Tibial nerve (tissue), 4 donors: Measurements from ENCODE around the gene CPLANE2. TPM values are rescaled to one million over a fixed set of nuclear protein-coding genes. Genes with fewer than 3 reads are reported as not detected.

ENCODE experiments used
- DNase-seq, 2 donors: peaks; one replicate each; pipeline ENCODE4 v3.0.0-alpha.2; 2019; ENCODE audit warnings: low spot score in 2 of 2
- H3K27ac ChIP-seq, 4 donors: fragments of 200-600 bp; sonication (generic) in 3 of 4; one replicate each; pipeline ENCODE4 v1.5.1; 2017 to 2019; ENCODE audit warnings: mild to moderate bottlenecking in 1 of 4
- H3K27me3 ChIP-seq, 2 donors: fragments of 200-600 bp; sonication (generic) in 1 of 2; one replicate each; pipeline versions ENCODE4 v1.5.1 to v1.6.0; 2017 to 2019
- H3K36me3 ChIP-seq, 3 donors: fragments of 200-600 bp; sonication (generic); one replicate each; pipeline ENCODE4 v1.5.1; 2018 to 2019
- H3K4me1 ChIP-seq, 4 donors: fragments of 200-600 bp; sonication (generic) in 3 of 4; one replicate each; pipeline ENCODE4 v1.5.1; 2017 to 2019
- H3K4me3 ChIP-seq, 4 donors: fragments of 200-600 bp; sonication (generic) in 3 of 4; one replicate each; pipeline ENCODE4 v1.5.1; 2017 to 2019; ENCODE audit warnings: mild to moderate bottlenecking in 1 of 4, moderate library complexity in 1 of 4
- H3K9me3 ChIP-seq, 4 donors: fragments of 200-600 bp; sonication (generic) in 3 of 4; one replicate each; pipeline ENCODE4 v1.5.1; 2017 to 2019
- CTCF ChIP-seq, 5 experiments: fragments of 200-600 bp in 3 of 5; fragments of 450-650 bp in 2 of 5; sonication (generic) in 3 of 5; IDR thresholded peaks; one replicate each; pipeline ENCODE4 v1.5.1; 2016 to 2019; ENCODE audit warnings: antibody characterized with exemption in 5 of 5, mild to moderate bottlenecking in 3 of 5, moderate library complexity in 2 of 5
- EP300 ChIP-seq, 2 donors: sonication (generic); formaldehyde crosslinking; IDR thresholded peaks; one replicate each; pipeline ENCODE4 v1.6.1; 2017; ENCODE audit warnings: antibody characterized with exemption in 2 of 2, mild to moderate bottlenecking in 1 of 2
- POLR2A ChIP-seq, 2 donors: fragments of 450-650 bp; IDR thresholded peaks; one replicate each; pipeline ENCODE4 v1.6.1; 2017; ENCODE audit warnings: antibody characterized with exemption in 2 of 2, mild to moderate bottlenecking in 2 of 2, moderate library complexity in 2 of 2
- WGBS, 2 donors: methylation state at CpG; one replicate each; pipeline ENCODE4 v1.1.5; 2018; 5-methylcytosine and 5-hydroxymethylcytosine counted together
- total RNA-seq, 4 donors: library from RNA; depleted of rRNA; stranded (reverse); fragments of >200 nt; gene quantifications; one replicate each; pipeline ENCODE4 v1.1.0, GENCODE V29; 2016

Gene CPLANE2
- total RNA-seq, 4 donors from 2014 or later, result 3.6 to 14.4 (median 9.6) TPM

DNA sequence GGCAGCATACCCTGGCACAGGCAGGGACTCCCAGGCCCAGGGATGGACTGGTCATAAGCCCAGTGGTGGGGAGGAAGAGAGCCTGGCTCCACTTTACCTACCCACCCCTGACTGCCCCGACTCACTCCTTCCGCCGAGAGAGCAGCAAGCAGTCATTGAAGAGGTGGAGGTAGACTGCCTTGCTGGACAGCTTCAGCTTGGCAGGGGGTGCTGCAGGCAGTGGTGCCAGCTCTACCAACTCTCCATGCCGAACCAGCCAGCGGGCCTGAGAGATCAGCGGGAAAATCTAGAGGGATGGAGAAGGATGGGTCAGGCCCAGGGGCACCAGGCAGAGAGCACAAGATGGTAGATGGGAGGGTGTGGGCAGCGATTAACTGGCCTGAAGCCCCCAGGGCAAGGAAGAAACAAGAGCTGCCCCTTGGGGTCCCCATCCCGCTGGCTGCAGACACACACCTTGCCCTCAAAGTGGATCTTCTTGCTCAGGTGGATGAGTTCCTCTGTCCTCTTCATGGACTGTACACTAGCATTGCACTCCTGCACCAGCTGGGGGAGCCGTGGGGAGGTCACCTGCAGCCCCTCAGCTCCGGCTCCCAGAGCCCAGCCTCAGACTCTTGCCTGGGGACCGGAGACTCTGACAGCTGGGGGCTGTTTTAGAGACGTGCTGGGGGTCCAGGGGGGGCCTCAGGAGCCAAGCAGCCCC lies 32.2 kb downstream of the CPLANE2 start:
- H3K9me3 ChIP-seq, result no peaks in the 10 kb centered on the region
- no peak overlapping the region for H3K27ac ChIP-seq
- H3K36me3 ChIP-seq, result peaks cover 0 to 24% (median 0%) of the 10 kb centered on the region in 3 donors
- no peaks in the 10 kb centered on the region for H3K27me3 ChIP-seq
- WGBS, 2 donors, result 78 to 81% methylated on average over 12 of the region's 12 CpGs
- no peak overlapping the region for H3K4me3 ChIP-seq
- peaks cover 0 to 43% (median 5%) of the 10 kb centered on the region in 4 donors for H3K4me1 ChIP-seq
- DNase-seq, result no peak
- TF ChIP-seq EP300 (IDR thresholded peaks at IDR 0.05) (no peak), CTCF (IDR thresholded peaks at IDR 0.05) (no peak), POLR2A (IDR thresholded peaks at IDR 0.05) (no peak)

DNA sequence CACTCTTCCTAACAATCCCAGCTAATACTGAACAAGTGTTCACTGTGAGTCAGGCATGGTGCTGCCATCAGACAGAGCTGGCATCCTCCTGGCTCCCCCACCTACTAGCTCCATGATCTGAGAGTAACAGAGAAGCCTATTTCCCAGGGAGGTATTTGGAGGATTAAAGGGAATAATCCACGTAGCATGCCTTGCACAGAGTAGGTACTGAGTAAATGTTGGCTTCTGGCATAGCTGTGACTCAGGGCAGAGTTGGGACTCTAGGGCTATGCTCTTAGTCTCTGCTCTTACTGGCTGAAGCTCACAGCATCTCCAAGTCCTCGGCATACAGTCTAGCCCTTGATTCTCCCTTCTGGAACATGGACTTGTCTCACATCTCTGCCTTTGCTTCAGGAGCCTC lies 32.8 kb downstream of the CPLANE2 start:
- 84 to 97% methylated on average over 2 of the region's 2 CpGs for WGBS, 2 donors
- Histone ChIP-seq H3K27ac (no peak overlapping the region), H3K4me1 (peaks cover 0 to 40% (median 5%) of the 10 kb centered on the region in 4 donors), H3K4me3 (no peak overlapping the region), H3K27me3 (no peaks in the 10 kb centered on the region), H3K36me3 (peaks cover 0 to 25% (median 0%) of the 10 kb centered on the region in 3 donors), H3K9me3 (no peaks in the 10 kb centered on the region)
- TF ChIP-seq CTCF (IDR thresholded peaks at IDR 0.05) (no peak), POLR2A (IDR thresholded peaks at IDR 0.05) (no peak), EP300 (IDR thresholded peaks at IDR 0.05) (no peak)
- no peak for DNase-seq

DNA sequence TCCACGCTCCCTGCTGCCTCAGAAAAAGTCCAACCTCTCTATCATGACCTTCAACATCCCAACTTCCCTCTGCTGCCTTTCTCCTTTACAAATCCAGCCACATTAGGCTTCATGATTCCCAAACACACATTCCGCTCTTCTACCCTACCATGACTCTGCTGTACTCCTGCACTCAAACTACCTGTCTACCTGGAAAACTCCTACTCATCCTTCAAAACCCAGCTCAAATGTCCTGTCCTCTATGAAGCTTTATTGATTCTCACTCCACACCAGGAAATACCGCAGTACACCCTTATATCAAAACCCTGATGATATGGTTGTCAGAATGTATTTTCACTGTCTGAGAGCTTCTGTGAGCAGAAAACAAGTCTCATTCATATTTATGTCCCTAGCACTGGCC lies 33.4 kb downstream of the CPLANE2 start:
- Histone ChIP-seq H3K27ac (no peak overlapping the region), H3K9me3 (no peaks in the 10 kb centered on the region), H3K4me1 (peaks cover 0 to 36% (median 5%) of the 10 kb centered on the region in 4 donors), H3K4me3 (no peak overlapping the region), H3K27me3 (no peaks in the 10 kb centered on the region), H3K36me3 (peaks cover 0 to 31% (median 0%) of the 10 kb centered on the region in 3 donors)
- TF ChIP-seq EP300 (IDR thresholded peaks at IDR 0.05), result no peak
- no peak for TF ChIP-seq CTCF (IDR thresholded peaks at IDR 0.05)
- no peak for TF ChIP-seq POLR2A (IDR thresholded peaks at IDR 0.05)
- DNase-seq, result no peak
- WGBS, 2 donors, result 65 to 81% methylated on average over 3 of the region's 3 CpGs

GRCh38 chr1:16202281-16203210 lies 34.4 kb downstream of the CPLANE2 start:
- Histone ChIP-seq H3K27ac (peak overlapping the region in 1 of 4 donors; percentile 6), H3K27me3 (no peaks in the 10 kb centered on the region), H3K4me1 (peaks cover 0 to 27% (median 5%) of the 10 kb centered on the region in 4 donors), H3K9me3 (no peaks in the 10 kb centered on the region), H3K4me3 (no peak overlapping the region), H3K36me3 (peaks cover 0 to 36% (median 0%) of the 10 kb centered on the region in 3 donors)
- WGBS, 2 donors, result 73 to 74% methylated on average over 19 to 24 of the region's 24 CpGs
- TF ChIP-seq CTCF (IDR thresholded peaks at IDR 0.05) (no peak), EP300 (IDR thresholded peaks at IDR 0.05) (no peak), POLR2A (IDR thresholded peaks at IDR 0.05) (no peak)
- no peak for DNase-seq
